Neuronal stem cell (in vitro differentiated cells): ENCODE data around the gene NPIPB6.

Experiments used
- DNase-seq: peaks from one replicate; pipeline ENCODE4 v3.0.0-alpha.2; 2013; ENCODE audit warnings: low spot score
- H2AFZ ChIP-seq: one replicate; pipeline ENCODE4 v1.6.1; 2013; ENCODE audit warnings: mild to moderate bottlenecking, low read length, inconsistent platforms
- H2AK5ac ChIP-seq: 2 replicates; pipeline ENCODE4 v1.6.1; 2013; ENCODE audit warnings: low read depth, mild to moderate bottlenecking, inconsistent platforms, low read length, moderate library complexity, mixed read lengths
- H2BK120ac ChIP-seq: 2 replicates; pipeline ENCODE4 v1.6.1; 2013; ENCODE audit warnings: low read depth, mild to moderate bottlenecking, inconsistent platforms, low read length, moderate library complexity, mixed read lengths
- H2BK12ac ChIP-seq: one replicate; pipeline ENCODE4 v1.6.1; 2013; ENCODE audit warnings: low read length, inconsistent platforms
- H2BK15ac ChIP-seq: 2 replicates; pipeline ENCODE4 v1.6.1; 2013; ENCODE audit warnings: mild to moderate bottlenecking, low read length, inconsistent platforms, mixed read lengths
- H2BK5ac ChIP-seq: one replicate; pipeline ENCODE4 v1.6.1; 2013; ENCODE audit warnings: inconsistent platforms, mild to moderate bottlenecking, low read length, moderate library complexity
- H3K14ac ChIP-seq: one replicate; pipeline ENCODE4 v1.6.1; 2013; ENCODE audit warnings: low read length, inconsistent platforms
- H3K18ac ChIP-seq: 2 replicates; pipeline ENCODE4 v1.6.1; 2013; ENCODE audit warnings: low read length, inconsistent platforms
- H3K23ac ChIP-seq: 2 replicates; pipeline ENCODE4 v1.6.1; 2013; ENCODE audit warnings: low read depth, mild to moderate bottlenecking, mixed read lengths, low read length, inconsistent platforms; ENCODE audit not compliant: poor library complexity
- H3K27ac ChIP-seq: replicated peaks from 3 replicates; pipeline ENCODE4 v1.5.1; 2013; ENCODE audit warnings: low read length, inconsistent platforms
- H3K27me3 ChIP-seq, 3 experiments: 2 replicates each; pipeline ENCODE4 v1.6.1; 2013; ENCODE audit warnings: low read length in 3 of 3, mild to moderate bottlenecking in 2 of 3, inconsistent platforms in 1 of 3, low read depth in 1 of 3, mixed read lengths in 1 of 3, moderate library complexity in 1 of 3; ENCODE audit not compliant: control insufficient read depth in 3 of 3, insufficient read depth in 3 of 3
- H3K36me3 ChIP-seq, 2 donors: replicated peaks in 1 of 2; 2 replicates each; pipeline ENCODE4 v1.6.1; 2013; ENCODE audit warnings: low read length in 2 of 2; ENCODE audit not compliant: control insufficient read depth in 2 of 2, insufficient read depth in 2 of 2
- H3K4ac ChIP-seq: 2 replicates; pipeline ENCODE4 v1.6.1; 2013; ENCODE audit warnings: inconsistent platforms, mild to moderate bottlenecking, low read length, moderate library complexity
- H3K4me1 ChIP-seq, 2 donors: 1 replicate in 1 of 2; 2 replicates in 1 of 2; pipeline ENCODE4 v1.6.1; 2013; ENCODE audit warnings: low read length in 2 of 2, low read depth in 1 of 2; ENCODE audit not compliant: control insufficient read depth in 2 of 2, insufficient read depth in 1 of 2
- H3K4me2 ChIP-seq: one replicate; pipeline ENCODE4 v1.6.1; 2013; ENCODE audit warnings: mild to moderate bottlenecking, low read length, inconsistent platforms; ENCODE audit not compliant: insufficient read depth, poor library complexity, severe bottlenecking
- H3K4me3 ChIP-seq, 2 donors: 2 replicates each; pipeline ENCODE4 v1.5.1; 2013; ENCODE audit warnings: low read length in 2 of 2, mild to moderate bottlenecking in 2 of 2, inconsistent platforms in 1 of 2, moderate library complexity in 1 of 2
- H3K79me1 ChIP-seq: one replicate; pipeline ENCODE4 v1.6.1; 2013; ENCODE audit warnings: low read depth, mild to moderate bottlenecking, inconsistent platforms, low read length, moderate library complexity
- H3K9ac ChIP-seq: one replicate; pipeline ENCODE4 v1.6.1; 2013; ENCODE audit warnings: mild to moderate bottlenecking, low read depth, low read length, inconsistent platforms; ENCODE audit not compliant: poor library complexity
- H3K9me3 ChIP-seq, 2 donors: replicated peaks in 1 of 2; 2 replicates each; pipeline versions ENCODE3 to v1.6.1; 2013; ENCODE audit warnings: low read length in 2 of 2, mild to moderate bottlenecking in 2 of 2, inconsistent platforms in 1 of 2, low read depth in 1 of 2, mixed read lengths in 1 of 2, moderate library complexity in 1 of 2; ENCODE audit not compliant: control insufficient read depth in 2 of 2, insufficient read depth in 1 of 2
- H4K8ac ChIP-seq: one replicate; pipeline ENCODE4 v1.6.1; 2013; ENCODE audit warnings: low read depth, mild to moderate bottlenecking, inconsistent platforms, low read length, moderate library complexity
- H4K91ac ChIP-seq: one replicate; pipeline ENCODE4 v1.6.1; 2013; ENCODE audit warnings: low read length, low read depth, mild to moderate bottlenecking, inconsistent platforms; ENCODE audit not compliant: poor library complexity
- WGBS, 2 donors: extraction: QIAGEN DNeasy Blood & Tissue Kit; methylation state at CpG; one replicate each; pipeline ENCODE4 v1.1.7; 2013; ENCODE audit warnings: missing lambda C conversion rate in 2 of 2, mixed read lengths in 1 of 2; ENCODE audit not compliant: insufficient read length in 2 of 2, insufficient replicate concordance in 1 of 2; ENCODE audit errors: extremely low coverage in 2 of 2; 5-methylcytosine and 5-hydroxymethylcytosine counted together

NPIPB6 gene

GRCh38 chr16:28318042-28318744 lies 45.1 kb downstream of the NPIPB6 start:
- no peak overlapping the region for H2BK12ac ChIP-seq
- H3K79me1 ChIP-seq: peaks cover 20% of the 10 kb centered on the region
- H3K36me3 ChIP-seq: peaks cover 21 to 48% of the 10 kb centered on the region in 2 donors
- no CpG with 5 or more reads among the region's 9 CpGs for WGBS, 2 donors
- H3K14ac ChIP-seq: peak overlapping the region; percentile 56
- no peaks in the 10 kb centered on the region for H3K9me3 ChIP-seq
- no peak overlapping the region for H4K91ac ChIP-seq
- no peak overlapping the region for H3K18ac ChIP-seq
- no peak overlapping the region for H3K4me2 ChIP-seq
- H3K4me1 ChIP-seq: no peaks in the 10 kb centered on the region
- no peak overlapping the region for H3K9ac ChIP-seq
- H3K27me3 ChIP-seq: no peaks in the 10 kb centered on the region
- no peak overlapping the region for H3K27ac ChIP-seq
- H3K4me3 ChIP-seq: no peak overlapping the region
- no peak overlapping the region for H2BK120ac ChIP-seq
- H4K8ac ChIP-seq: no peak overlapping the region
- H3K4ac ChIP-seq: no peak overlapping the region
- no peak overlapping the region for H2AK5ac ChIP-seq
- H3K23ac ChIP-seq: peak overlapping the region; percentile 29
- no peak overlapping the region for H2AFZ ChIP-seq
- H2BK5ac ChIP-seq: no peak overlapping the region
- DNase-seq: no peak
- H2BK15ac ChIP-seq: no peak overlapping the region

GRCh38 chr16:28317040-28317880 lies 46.0 kb downstream of the NPIPB6 start:
- H2AFZ ChIP-seq: no peak overlapping the region
- H3K4me2 ChIP-seq: no peak overlapping the region
- H3K4me3 ChIP-seq: no peak overlapping the region
- H3K36me3 ChIP-seq: peaks cover 22 to 54% of the 10 kb centered on the region in 2 donors
- H2BK120ac ChIP-seq: no peak overlapping the region
- WGBS, 2 donors: no CpG with 5 or more reads among the region's 22 CpGs
- H3K18ac ChIP-seq: peak overlapping the region; percentile 48
- H3K79me1 ChIP-seq: peaks cover 22% of the 10 kb centered on the region
- no peak overlapping the region for H2BK15ac ChIP-seq
- peak overlapping the region; percentile 46 for H2BK12ac ChIP-seq
- H4K8ac ChIP-seq: peak overlapping the region; percentile 82
- no peaks in the 10 kb centered on the region for H3K27me3 ChIP-seq
- H3K4ac ChIP-seq: no peak overlapping the region
- H4K91ac ChIP-seq: peak overlapping the region; percentile 43
- H3K23ac ChIP-seq: peak overlapping the region; percentile 96
- H2BK5ac ChIP-seq: peak overlapping the region; percentile 75
- peak overlapping the region; percentile 50 for H3K9ac ChIP-seq
- peak; percentile 59 for DNase-seq
- no peaks in the 10 kb centered on the region for H3K9me3 ChIP-seq
- peak overlapping the region; percentile 56 for H3K14ac ChIP-seq
- no peak overlapping the region for H3K27ac ChIP-seq
- no peaks in the 10 kb centered on the region for H3K4me1 ChIP-seq
- peak overlapping the region; percentile 92 for H2AK5ac ChIP-seq

GRCh38 chr16:28316054-28316453 lies 47.3 kb downstream of the NPIPB6 start:
- no peak overlapping the region for H3K14ac ChIP-seq
- H3K27ac ChIP-seq: no peak overlapping the region
- H3K4me2 ChIP-seq: no peak overlapping the region
- H4K91ac ChIP-seq: no peak overlapping the region
- no peak overlapping the region for H2BK120ac ChIP-seq
- peak overlapping the region; percentile 10 for H2BK5ac ChIP-seq
- peaks cover 25% of the 10 kb centered on the region for H3K79me1 ChIP-seq
- DNase-seq: no peak
- no CpG with 5 or more reads among the region's 6 CpGs for WGBS, 2 donors
- no peak overlapping the region for H2AFZ ChIP-seq
- H3K4me3 ChIP-seq: peak overlapping the region in 1 of 2 donors; percentile 34
- H3K18ac ChIP-seq: peak overlapping the region; percentile 48
- H3K9ac ChIP-seq: peak overlapping the region; percentile 53
- no peak overlapping the region for H2AK5ac ChIP-seq
- no peaks in the 10 kb centered on the region for H3K4me1 ChIP-seq
- H3K4ac ChIP-seq: no peak overlapping the region
- peaks cover 17 to 56% of the 10 kb centered on the region in 2 donors for H3K36me3 ChIP-seq
- H2BK15ac ChIP-seq: no peak overlapping the region
- H3K23ac ChIP-seq: no peak overlapping the region
- H3K9me3 ChIP-seq: no peaks in the 10 kb centered on the region
- H4K8ac ChIP-seq: no peak overlapping the region
- H2BK12ac ChIP-seq: no peak overlapping the region
- H3K27me3 ChIP-seq: no peaks in the 10 kb centered on the region

GRCh38 chr16:28313587-28313986 lies 49.7 kb downstream of the NPIPB6 start:
- DNase-seq: no peak
- H3K4me3 ChIP-seq: no peak overlapping the region
- peaks cover 30% of the 10 kb centered on the region for H3K79me1 ChIP-seq
- WGBS, 2 donors: no CpG with 5 or more reads among the region's 11 CpGs
- H3K4ac ChIP-seq: no peak overlapping the region
- no peak overlapping the region for H2BK15ac ChIP-seq
- H3K23ac ChIP-seq: no peak overlapping the region
- no peak overlapping the region for H2AK5ac ChIP-seq
- peaks cover 15 to 63% of the 10 kb centered on the region in 2 donors for H3K36me3 ChIP-seq
- no peaks in the 10 kb centered on the region for H3K27me3 ChIP-seq
- no peak overlapping the region for H4K91ac ChIP-seq
- no peak overlapping the region for H3K9ac ChIP-seq
- no peak overlapping the region for H2BK12ac ChIP-seq
- H2AFZ ChIP-seq: no peak overlapping the region
- H2BK5ac ChIP-seq: no peak overlapping the region
- no peak overlapping the region for H4K8ac ChIP-seq
- H2BK120ac ChIP-seq: no peak overlapping the region
- no peaks in the 10 kb centered on the region for H3K9me3 ChIP-seq
- H3K14ac ChIP-seq: no peak overlapping the region
- no peak overlapping the region for H3K4me2 ChIP-seq
- no peak overlapping the region for H3K27ac ChIP-seq
- H3K4me1 ChIP-seq: no peaks in the 10 kb centered on the region
- no peak overlapping the region for H3K18ac ChIP-seq
